Measurements from ENCODE around the gene KCND1. TPM values are rescaled to one million over a fixed set of nuclear protein-coding genes. Genes with fewer than 3 reads are reported as not detected.

KCND1 gene
- total and polyA plus RNA-seq, 2 experiments from 2014 or later = 2.7 to 5.6 TPM

DNA sequence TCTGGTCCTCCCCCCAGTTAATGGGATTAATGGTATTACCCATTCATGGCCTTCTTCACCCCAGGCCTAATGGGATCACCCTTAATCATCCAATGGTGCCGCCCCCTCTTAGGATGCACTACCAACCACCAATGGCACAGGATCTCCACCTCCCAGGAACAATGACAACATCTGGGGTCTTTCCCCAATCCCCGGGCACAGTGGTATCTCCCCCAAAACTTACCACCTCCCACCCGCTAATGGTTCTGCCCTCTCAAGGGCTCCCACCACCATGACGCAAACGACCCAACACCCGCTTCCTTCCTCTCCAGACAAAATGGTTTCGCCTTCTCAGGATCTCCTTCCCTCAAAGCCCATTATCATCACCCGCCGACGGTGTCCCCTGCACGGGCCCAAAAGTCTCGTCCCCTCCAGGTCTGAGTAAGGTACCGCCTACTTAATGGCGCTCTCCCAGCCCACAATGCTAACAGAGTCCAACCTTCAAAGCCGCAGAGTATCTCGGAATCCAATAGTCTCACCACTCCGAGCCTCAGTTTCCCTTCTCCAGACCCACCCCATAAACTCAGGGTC is 30.0 kb upstream of the KCND1 start (continued):
- TF ChIP-seq CREB1 (CRISPR knock-in tag; IDR thresholded peaks at IDR 0.05; ENCODE audit: low read depth) (no peak), JUNB (IDR thresholded peaks at IDR 0.05; ENCODE audit: unreplicated experiment) (no peak), ZNF114 (CRISPR knock-in tag; IDR thresholded peaks at IDR 0.05) (no peak), POLR2AphosphoS5 (IDR thresholded peaks at IDR 0.05; ENCODE audit: low read depth) (no peak), EZH2 (IDR thresholded peaks at IDR 0.05; ENCODE audit: low read depth, unreplicated experiment) (no peak), STAT1 (IDR thresholded peaks at IDR 0.05; ENCODE audit: unreplicated experiment) (no peak), NANOG (IDR thresholded peaks at IDR 0.05; ENCODE audit: borderline replicate concordance) (no peak)
- TF ChIP-seq, protein P1, sequence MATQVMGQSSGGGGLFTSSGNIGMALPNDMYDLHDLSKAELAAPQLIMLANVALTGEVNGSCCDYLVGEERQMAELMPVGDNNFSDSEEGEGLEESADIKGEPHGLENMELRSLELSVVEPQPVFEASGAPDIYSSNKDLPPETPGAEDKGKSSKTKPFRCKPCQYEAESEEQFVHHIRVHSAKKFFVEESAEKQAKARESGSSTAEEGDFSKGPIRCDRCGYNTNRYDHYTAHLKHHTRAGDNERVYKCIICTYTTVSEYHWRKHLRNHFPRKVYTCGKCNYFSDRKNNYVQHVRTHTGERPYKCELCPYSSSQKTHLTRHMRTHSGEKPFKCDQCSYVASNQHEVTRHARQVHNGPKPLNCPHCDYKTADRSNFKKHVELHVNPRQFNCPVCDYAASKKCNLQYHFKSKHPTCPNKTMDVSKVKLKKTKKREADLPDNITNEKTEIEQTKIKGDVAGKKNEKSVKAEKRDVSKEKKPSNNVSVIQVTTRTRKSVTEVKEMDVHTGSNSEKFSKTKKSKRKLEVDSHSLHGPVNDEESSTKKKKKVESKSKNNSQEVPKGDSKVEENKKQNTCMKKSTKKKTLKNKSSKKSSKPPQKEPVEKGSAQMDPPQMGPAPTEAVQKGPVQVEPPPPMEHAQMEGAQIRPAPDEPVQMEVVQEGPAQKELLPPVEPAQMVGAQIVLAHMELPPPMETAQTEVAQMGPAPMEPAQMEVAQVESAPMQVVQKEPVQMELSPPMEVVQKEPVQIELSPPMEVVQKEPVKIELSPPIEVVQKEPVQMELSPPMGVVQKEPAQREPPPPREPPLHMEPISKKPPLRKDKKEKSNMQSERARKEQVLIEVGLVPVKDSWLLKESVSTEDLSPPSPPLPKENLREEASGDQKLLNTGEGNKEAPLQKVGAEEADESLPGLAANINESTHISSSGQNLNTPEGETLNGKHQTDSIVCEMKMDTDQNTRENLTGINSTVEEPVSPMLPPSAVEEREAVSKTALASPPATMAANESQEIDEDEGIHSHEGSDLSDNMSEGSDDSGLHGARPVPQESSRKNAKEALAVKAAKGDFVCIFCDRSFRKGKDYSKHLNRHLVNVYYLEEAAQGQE (IDR thresholded peaks at IDR 0.05; ENCODE audit: unreplicated experiment) = no peak

DNA sequence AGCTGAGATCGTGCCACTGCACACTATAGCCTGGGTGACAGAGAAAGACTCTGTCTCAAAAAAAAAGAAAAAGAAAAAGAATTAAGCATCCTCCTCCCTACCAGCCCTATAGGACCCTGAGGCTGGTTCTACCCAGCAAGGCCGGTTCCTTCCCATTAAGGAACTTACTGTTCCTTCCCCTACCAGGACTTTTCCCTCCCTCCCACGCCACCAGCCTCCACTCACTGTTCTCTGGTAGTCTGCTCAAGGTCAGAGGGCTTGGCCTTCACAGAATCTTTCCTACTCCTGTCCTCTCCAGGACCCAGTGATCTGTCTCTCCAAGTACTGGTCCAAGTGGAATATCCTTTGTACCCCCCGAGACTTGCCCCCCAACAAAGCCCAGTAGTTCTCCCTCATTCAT is 29.0 kb upstream of the KCND1 start:
- ATAC-seq (no peak), DNase-seq (ENCODE audit: low spot score) (no peak)
- Mint-ChIP-seq H3K27me3 (ENCODE audit: insufficient read depth, low read depth, poor library complexity) (peaks cover 5% of the 10 kb centered on the region), H3K4me3 (peak overlapping the region; percentile 98), H3K9me3 (no peaks in the 10 kb centered on the region), H3K27ac (no peak overlapping the region), H3K36me3 (ENCODE audit: low read depth) (peaks cover 46% of the 10 kb centered on the region), H3K4me1 (peaks cover 12% of the 10 kb centered on the region)
- no peak overlapping the region for H3K4me3 ChIP-seq
- H3K79me2 ChIP-seq (replicated peaks; ENCODE audit: insufficient read depth) = peaks cover 12% of the 10 kb centered on the region
- H3K27me3 ChIP-seq (ENCODE audit: insufficient read depth) = no peaks in the 10 kb centered on the region
- H3K27ac ChIP-seq (ENCODE audit: low read depth) = no peak overlapping the region
- no peaks in the 10 kb centered on the region; the same call in 1 of the 2 replicates for H3K4me1 ChIP-seq (ENCODE audit: insufficient read depth)
- peak overlapping the region; percentile 84; the same call in 1 of the 2 replicates for H3K4me2 ChIP-seq
- no peaks in the 10 kb centered on the region for H3F3A ChIP-seq (replicated peaks; ENCODE audit: low read depth)
- H2AFZ ChIP-seq = no peak overlapping the region
- H4K20me1 ChIP-seq (replicated peaks; ENCODE audit: insufficient read depth) = 0 out of 2 replicates have a peak, but pooled peaks cover 3% of the 10 kb centered on the region
- H3K9me2 ChIP-seq (ENCODE audit: insufficient read depth) = no peaks in the 10 kb centered on the region
- H3K36me3 ChIP-seq (ENCODE audit: insufficient read depth) = no peaks in the 10 kb centered on the region
- TF ChIP-seq STAT1 (IDR thresholded peaks at IDR 0.05; ENCODE audit: unreplicated experiment) = no peak
- TF ChIP-seq ZNF331 (CRISPR knock-in tag; IDR thresholded peaks at IDR 0.05; ENCODE audit: low read depth) = no peak
- TF ChIP-seq, protein P2, sequence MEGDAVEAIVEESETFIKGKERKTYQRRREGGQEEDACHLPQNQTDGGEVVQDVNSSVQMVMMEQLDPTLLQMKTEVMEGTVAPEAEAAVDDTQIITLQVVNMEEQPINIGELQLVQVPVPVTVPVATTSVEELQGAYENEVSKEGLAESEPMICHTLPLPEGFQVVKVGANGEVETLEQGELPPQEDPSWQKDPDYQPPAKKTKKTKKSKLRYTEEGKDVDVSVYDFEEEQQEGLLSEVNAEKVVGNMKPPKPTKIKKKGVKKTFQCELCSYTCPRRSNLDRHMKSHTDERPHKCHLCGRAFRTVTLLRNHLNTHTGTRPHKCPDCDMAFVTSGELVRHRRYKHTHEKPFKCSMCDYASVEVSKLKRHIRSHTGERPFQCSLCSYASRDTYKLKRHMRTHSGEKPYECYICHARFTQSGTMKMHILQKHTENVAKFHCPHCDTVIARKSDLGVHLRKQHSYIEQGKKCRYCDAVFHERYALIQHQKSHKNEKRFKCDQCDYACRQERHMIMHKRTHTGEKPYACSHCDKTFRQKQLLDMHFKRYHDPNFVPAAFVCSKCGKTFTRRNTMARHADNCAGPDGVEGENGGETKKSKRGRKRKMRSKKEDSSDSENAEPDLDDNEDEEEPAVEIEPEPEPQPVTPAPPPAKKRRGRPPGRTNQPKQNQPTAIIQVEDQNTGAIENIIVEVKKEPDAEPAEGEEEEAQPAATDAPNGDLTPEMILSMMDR (conservative IDR thresholded peaks at IDR 0.05; ENCODE audit: low read depth in 2 of 2) = no peak
- no peak for TF ChIP-seq NANOG (IDR thresholded peaks at IDR 0.05; ENCODE audit: borderline replicate concordance)
- TF ChIP-seq JUNB (IDR thresholded peaks at IDR 0.05; ENCODE audit: unreplicated experiment) = no peak
- TF ChIP-seq CREB1 (CRISPR knock-in tag; IDR thresholded peaks at IDR 0.05; ENCODE audit: low read depth) = no peak
- TF ChIP-seq, protein P3, sequence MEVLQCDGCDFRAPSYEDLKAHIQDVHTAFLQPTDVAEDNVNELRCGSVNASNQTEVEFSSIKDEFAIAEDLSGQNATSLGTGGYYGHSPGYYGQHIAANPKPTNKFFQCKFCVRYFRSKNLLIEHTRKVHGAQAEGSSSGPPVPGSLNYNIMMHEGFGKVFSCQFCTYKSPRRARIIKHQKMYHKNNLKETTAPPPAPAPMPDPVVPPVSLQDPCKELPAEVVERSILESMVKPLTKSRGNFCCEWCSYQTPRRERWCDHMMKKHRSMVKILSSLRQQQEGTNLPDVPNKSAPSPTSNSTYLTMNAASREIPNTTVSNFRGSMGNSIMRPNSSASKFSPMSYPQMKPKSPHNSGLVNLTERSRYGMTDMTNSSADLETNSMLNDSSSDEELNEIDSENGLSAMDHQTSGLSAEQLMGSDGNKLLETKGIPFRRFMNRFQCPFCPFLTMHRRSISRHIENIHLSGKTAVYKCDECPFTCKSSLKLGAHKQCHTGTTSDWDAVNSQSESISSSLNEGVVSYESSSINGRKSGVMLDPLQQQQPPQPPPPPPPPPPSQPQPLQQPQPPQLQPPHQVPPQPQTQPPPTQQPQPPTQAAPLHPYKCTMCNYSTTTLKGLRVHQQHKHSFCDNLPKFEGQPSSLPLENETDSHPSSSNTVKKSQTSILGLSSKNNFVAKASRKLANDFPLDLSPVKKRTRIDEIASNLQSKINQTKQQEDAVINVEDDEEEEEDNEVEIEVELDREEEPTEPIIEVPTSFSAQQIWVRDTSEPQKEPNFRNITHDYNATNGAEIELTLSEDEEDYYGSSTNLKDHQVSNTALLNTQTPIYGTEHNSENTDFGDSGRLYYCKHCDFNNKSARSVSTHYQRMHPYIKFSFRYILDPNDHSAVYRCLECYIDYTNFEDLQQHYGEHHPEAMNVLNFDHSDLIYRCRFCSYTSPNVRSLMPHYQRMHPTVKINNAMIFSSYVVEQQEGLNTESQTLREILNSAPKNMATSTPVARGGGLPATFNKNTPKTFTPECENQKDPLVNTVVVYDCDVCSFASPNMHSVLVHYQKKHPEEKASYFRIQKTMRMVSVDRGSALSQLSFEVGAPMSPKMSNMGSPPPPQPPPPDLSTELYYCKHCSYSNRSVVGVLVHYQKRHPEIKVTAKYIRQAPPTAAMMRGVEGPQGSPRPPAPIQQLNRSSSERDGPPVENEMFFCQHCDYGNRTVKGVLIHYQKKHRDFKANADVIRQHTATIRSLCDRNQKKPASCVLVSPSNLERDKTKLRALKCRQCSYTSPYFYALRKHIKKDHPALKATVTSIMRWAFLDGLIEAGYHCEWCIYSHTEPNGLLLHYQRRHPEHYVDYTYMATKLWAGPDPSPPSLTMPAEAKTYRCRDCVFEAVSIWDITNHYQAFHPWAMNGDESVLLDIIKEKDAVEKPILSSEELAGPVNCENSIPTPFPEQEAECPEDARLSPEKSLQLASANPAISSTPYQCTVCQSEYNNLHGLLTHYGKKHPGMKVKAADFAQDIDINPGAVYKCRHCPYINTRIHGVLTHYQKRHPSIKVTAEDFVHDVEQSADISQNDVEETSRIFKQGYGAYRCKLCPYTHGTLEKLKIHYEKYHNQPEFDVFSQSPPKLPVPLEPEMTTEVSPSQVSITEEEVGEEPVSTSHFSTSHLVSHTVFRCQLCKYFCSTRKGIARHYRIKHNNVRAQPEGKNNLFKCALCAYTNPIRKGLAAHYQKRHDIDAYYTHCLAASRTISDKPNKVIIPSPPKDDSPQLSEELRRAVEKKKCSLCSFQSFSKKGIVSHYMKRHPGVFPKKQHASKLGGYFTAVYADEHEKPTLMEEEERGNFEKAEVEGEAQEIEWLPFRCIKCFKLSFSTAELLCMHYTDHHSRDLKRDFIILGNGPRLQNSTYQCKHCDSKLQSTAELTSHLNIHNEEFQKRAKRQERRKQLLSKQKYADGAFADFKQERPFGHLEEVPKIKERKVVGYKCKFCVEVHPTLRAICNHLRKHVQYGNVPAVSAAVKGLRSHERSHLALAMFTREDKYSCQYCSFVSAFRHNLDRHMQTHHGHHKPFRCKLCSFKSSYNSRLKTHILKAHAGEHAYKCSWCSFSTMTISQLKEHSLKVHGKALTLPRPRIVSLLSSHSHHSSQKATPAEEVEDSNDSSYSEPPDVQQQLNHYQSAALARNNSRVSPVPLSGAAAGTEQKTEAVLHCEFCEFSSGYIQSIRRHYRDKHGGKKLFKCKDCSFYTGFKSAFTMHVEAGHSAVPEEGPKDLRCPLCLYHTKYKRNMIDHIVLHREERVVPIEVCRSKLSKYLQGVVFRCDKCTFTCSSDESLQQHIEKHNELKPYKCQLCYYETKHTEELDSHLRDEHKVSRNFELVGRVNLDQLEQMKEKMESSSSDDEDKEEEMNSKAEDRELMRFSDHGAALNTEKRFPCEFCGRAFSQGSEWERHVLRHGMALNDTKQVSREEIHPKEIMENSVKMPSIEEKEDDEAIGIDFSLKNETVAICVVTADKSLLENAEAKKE (CRISPR knock-in tag; IDR thresholded peaks at IDR 0.05) = no peak
- TF ChIP-seq EZH2 (IDR thresholded peaks at IDR 0.05; ENCODE audit: low read depth, unreplicated experiment) = no peak
